Upper lobe of right lung (tissue), 1 donor: ENCODE results near the gene CPLANE2. TPM values are rescaled to one million over a fixed set of nuclear protein-coding genes. Genes with fewer than 3 reads are reported as not detected.
"Not testable (repeated sequence)": the region's sequence is repeated elsewhere in the genome, so short reads cannot be mapped to it uniquely, and the experiment has no call there.

Experiments used
- ATAC-seq: fragments of 200-7000 bp; cut with Tn5 transposase; one replicate; pipeline ENCODE4 v1.9.1; 2020; ENCODE audit warnings: mild to moderate bottlenecking, moderate library complexity
- DNase-seq: peaks from one replicate; pipeline ENCODE4 v3.0.0-alpha.2; 2020
- H3K27ac ChIP-seq: fragments of 200-600 bp; one replicate; pipeline ENCODE4 v1.8.0; 2022
- H3K27me3 ChIP-seq: fragments of 200-600 bp; one replicate; pipeline ENCODE4 v1.8.0; 2022; ENCODE audit warnings: mild to moderate bottlenecking
- H3K36me3 ChIP-seq: fragments of 200-600 bp; one replicate; pipeline ENCODE4 v1.8.0; 2022
- H3K4me1 ChIP-seq: fragments of 200-600 bp; one replicate; pipeline ENCODE4 v1.8.0; 2022
- H3K4me3 ChIP-seq: fragments of 200-600 bp; one replicate; pipeline ENCODE4 v1.8.0; 2022; ENCODE audit warnings: mild to moderate bottlenecking
- H3K9me3 ChIP-seq: fragments of 200-600 bp; one replicate; pipeline ENCODE4 v1.8.0; 2022
- CTCF ChIP-seq: fragments of 200-600 bp; IDR thresholded peaks from one replicate; pipeline ENCODE4 v1.8.0; 2022; ENCODE audit warnings: antibody characterized with exemption
- intact Hi-C: fragments of 100-400 bp; cut with DNase I; formaldehyde crosslinking; loops from one replicate; pipeline ENCODE4 v1.11.0; 2022
- total RNA-seq: library from RNA; stranded (reverse); fragmentation: NEBNext Ultra II Directional; extraction: Animal tissue kit (Norgen Biotek cat#: 25700); gene quantifications from one replicate; pipeline ENCODE4 v1.2.1, GENCODE V29; 2021
- donor health status: DM: no; HTN: yes; CAD: no; lungs with severe emphysema.

The CPLANE2 gene
- total RNA-seq, 1 donor from 2014 or later = 11.7 TPM

GRCh38 chr1:16248007-16248436 lies 11.0 kb upstream of the CPLANE2 start:
- Histone ChIP-seq H3K9me3 (no peaks in the 10 kb centered on the region), H3K27me3 (no peaks in the 10 kb centered on the region), H3K27ac (peak overlapping the region; percentile 65), H3K4me1 (peaks cover 40% of the 10 kb centered on the region), H3K36me3 (peaks cover 32% of the 10 kb centered on the region), H3K4me3 (no peak overlapping the region)
- TF ChIP-seq CTCF = no peak
- ATAC-seq (no peak), DNase-seq (peak; percentile 43)
- intact Hi-C loops = no loop called here

- intact Hi-C loops = no loop called here
- Histone ChIP-seq H3K4me3 (no peak overlapping the region), H3K27me3 (no peaks in the 10 kb centered on the region), H3K36me3 (peaks cover 26% of the 10 kb centered on the region), H3K4me1 (peaks cover 40% of the 10 kb centered on the region), H3K27ac (peak overlapping the region; percentile 65), H3K9me3 (no peaks in the 10 kb centered on the region)
- no peak for DNase-seq
- ATAC-seq = no peak
- no peak for TF ChIP-seq CTCF
These were observed 10.5 kb upstream of the CPLANE2 start for GRCh38 chr1:16247441-16247840.

GRCh38 chr1:16246961-16247360 lies 10.0 kb upstream of the CPLANE2 start:
- ATAC-seq = no peak
- Histone ChIP-seq H3K27ac (no peak overlapping the region), H3K27me3 (no peaks in the 10 kb centered on the region), H3K4me1 (peaks cover 40% of the 10 kb centered on the region), H3K4me3 (no peak overlapping the region), H3K36me3 (peaks cover 21% of the 10 kb centered on the region), H3K9me3 (no peaks in the 10 kb centered on the region)
- TF ChIP-seq CTCF = no peak
- intact Hi-C loops = no loop called here
- DNase-seq = no peak

GRCh38 chr1:16246239-16246638 lies 9.3 kb upstream of the CPLANE2 start:
- Histone ChIP-seq H3K36me3 (peaks cover 14% of the 10 kb centered on the region), H3K4me1 (peaks cover 40% of the 10 kb centered on the region)
- intact Hi-C loops, H3K9me3 ChIP-seq, ATAC-seq, H3K4me3 ChIP-seq, DNase-seq, H3K27me3 ChIP-seq, H3K27ac ChIP-seq: not testable (repeated sequence)

GRCh38 chr1:16245476-16246196 lies 8.7 kb upstream of the CPLANE2 start:
- no peak overlapping the region for H3K4me3 ChIP-seq
- no peak overlapping the region for H3K27ac ChIP-seq
- no peaks in the 10 kb centered on the region for H3K27me3 ChIP-seq
- DNase-seq (no peak), ATAC-seq (no peak)
- no peak for TF ChIP-seq CTCF
- H3K36me3 ChIP-seq = peaks cover 8% of the 10 kb centered on the region
- H3K4me1 ChIP-seq = peaks cover 36% of the 10 kb centered on the region
- H3K9me3 ChIP-seq = no peaks in the 10 kb centered on the region
- intact Hi-C loops = no loop called here

- Histone ChIP-seq H3K36me3 (peaks cover 7% of the 10 kb centered on the region), H3K4me3 (no peak overlapping the region), H3K9me3 (no peaks in the 10 kb centered on the region), H3K27me3 (no peaks in the 10 kb centered on the region), H3K27ac (no peak overlapping the region), H3K4me1 (peaks cover 27% of the 10 kb centered on the region)
- ATAC-seq (no peak), DNase-seq (no peak)
- intact Hi-C loops = no loop called here
- no peak for TF ChIP-seq CTCF
These were observed 7.8 kb upstream of the CPLANE2 start for GRCh38 chr1:16244650-16245285.
